Colonic mucosa (tissue), 4 donors: ENCODE measurements around the gene CRB2. TPM values are rescaled to one million over a fixed set of nuclear protein-coding genes. Genes with fewer than 3 reads are reported as not detected.

Experiments
- DNase-seq: peaks from one replicate; pipeline ENCODE4 v3.0.0-alpha.2; 2020
- H3K27ac ChIP-seq: fragments of 200-600 bp; one replicate; pipeline ENCODE4 v1.8.0; 2021
- H3K27me3 ChIP-seq: fragments of 200-600 bp; one replicate; pipeline ENCODE4 v1.8.0; 2021
- H3K36me3 ChIP-seq: fragments of 200-600 bp; one replicate; pipeline ENCODE4 v1.8.0; 2021
- H3K4me1 ChIP-seq: fragments of 200-600 bp; one replicate; pipeline ENCODE4 v1.8.0; 2021; ENCODE audit warnings: mild to moderate bottlenecking
- H3K4me3 ChIP-seq: fragments of 200-600 bp; one replicate; pipeline ENCODE4 v1.8.0; 2021
- H3K9ac ChIP-seq, 2 donors: one replicate each; pipeline ENCODE4 v1.7.0; 2013; ENCODE audit warnings: control low read depth in 2 of 2, low read depth in 2 of 2, low read length in 2 of 2
- H3K9me3 ChIP-seq: fragments of 200-600 bp; one replicate; pipeline ENCODE4 v1.8.0; 2021
- intact Hi-C: fragments of 100-400 bp; cut with DNase I; formaldehyde crosslinking; loops from one replicate; pipeline ENCODE4 v1.14.1; 2022
- total RNA-seq, 2 donors: library from RNA; stranded (reverse); fragmentation: NEBNext Ultra II Directional in 1 of 2; extraction: Animal tissue kit (Norgen Biotek cat#: 25700) in 1 of 2; gene quantifications; one replicate each; pipeline ENCODE4 v1.2.1, GENCODE V29; 2021
- TF ChIP-seq, protein P1 (sequence below): fragments of 200-600 bp; IDR thresholded peaks from one replicate; pipeline ENCODE4 v1.8.0; 2022; ENCODE audit warnings: antibody characterized with exemption, mild to moderate bottlenecking
- donor health status: healthy.
- donor health status: DM: no; HTN: no; CAD: no.
- donor health status: DM: no; HTN: no; CAD: no.

CRB2 gene
- total RNA-seq, 2 donors from 2014 or later: 0.69 to 2.4 TPM

DNA sequence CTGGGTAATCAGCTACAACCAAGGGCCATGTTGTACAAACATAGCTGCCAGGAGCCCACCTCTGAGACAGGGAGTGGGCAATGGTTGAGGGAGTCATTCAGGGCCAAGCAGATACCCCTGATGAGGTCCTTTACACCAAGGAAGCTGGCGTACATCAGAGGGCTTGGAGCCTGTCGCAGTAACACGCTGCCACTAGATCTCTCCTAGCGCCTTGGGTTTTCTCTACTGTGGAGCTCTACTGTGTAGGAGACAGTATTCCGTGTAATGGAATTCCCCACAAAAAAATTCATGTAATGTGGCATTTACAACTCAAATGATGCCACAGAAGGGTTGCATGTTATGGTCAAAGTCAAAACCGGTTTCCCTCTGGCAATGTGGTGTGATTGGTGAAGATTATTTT lies 41.4 kb upstream of the CRB2 start:
- no peaks in the 10 kb centered on the region for H3K36me3 ChIP-seq
- no peak for DNase-seq
- no peaks in the 10 kb centered on the region for H3K27me3 ChIP-seq
- intact Hi-C loops: no loop called here
- H3K27ac ChIP-seq: no peak overlapping the region
- no peaks in the 10 kb centered on the region for H3K4me1 ChIP-seq
- no peak overlapping the region for H3K9ac ChIP-seq
- TF ChIP-seq, protein P1, sequence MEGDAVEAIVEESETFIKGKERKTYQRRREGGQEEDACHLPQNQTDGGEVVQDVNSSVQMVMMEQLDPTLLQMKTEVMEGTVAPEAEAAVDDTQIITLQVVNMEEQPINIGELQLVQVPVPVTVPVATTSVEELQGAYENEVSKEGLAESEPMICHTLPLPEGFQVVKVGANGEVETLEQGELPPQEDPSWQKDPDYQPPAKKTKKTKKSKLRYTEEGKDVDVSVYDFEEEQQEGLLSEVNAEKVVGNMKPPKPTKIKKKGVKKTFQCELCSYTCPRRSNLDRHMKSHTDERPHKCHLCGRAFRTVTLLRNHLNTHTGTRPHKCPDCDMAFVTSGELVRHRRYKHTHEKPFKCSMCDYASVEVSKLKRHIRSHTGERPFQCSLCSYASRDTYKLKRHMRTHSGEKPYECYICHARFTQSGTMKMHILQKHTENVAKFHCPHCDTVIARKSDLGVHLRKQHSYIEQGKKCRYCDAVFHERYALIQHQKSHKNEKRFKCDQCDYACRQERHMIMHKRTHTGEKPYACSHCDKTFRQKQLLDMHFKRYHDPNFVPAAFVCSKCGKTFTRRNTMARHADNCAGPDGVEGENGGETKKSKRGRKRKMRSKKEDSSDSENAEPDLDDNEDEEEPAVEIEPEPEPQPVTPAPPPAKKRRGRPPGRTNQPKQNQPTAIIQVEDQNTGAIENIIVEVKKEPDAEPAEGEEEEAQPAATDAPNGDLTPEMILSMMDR: no peak
- H3K4me3 ChIP-seq: no peak overlapping the region
- H3K9me3 ChIP-seq: no peaks in the 10 kb centered on the region

DNA sequence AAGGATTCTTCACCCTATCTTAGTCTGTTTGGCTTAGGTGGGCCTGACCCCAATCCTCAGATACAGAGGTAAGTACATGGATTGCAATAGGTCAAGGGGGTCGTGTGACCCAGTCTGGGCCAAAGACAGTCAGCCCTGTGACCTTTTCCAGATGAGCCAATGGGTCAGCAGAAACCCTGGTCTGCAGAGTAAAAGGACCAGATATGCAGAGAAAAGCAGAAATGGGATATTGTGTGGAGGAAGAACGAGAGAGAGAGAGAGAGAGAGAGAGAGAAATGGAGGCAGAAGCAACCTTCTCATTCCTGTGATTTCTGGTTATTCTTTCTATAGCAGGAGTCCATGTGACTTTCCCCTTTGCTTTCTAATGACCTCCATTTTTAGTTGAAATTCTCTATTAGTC lies 40.4 kb upstream of the CRB2 start:
- no peaks in the 10 kb centered on the region for H3K36me3 ChIP-seq
- no peaks in the 10 kb centered on the region for H3K4me1 ChIP-seq
- no peaks in the 10 kb centered on the region for H3K9me3 ChIP-seq
- no peak overlapping the region for H3K9ac ChIP-seq
- no peak overlapping the region for H3K4me3 ChIP-seq
- intact Hi-C loops: no loop called here
- TF ChIP-seq, protein P1: no peak
- H3K27ac ChIP-seq: no peak overlapping the region
- DNase-seq: no peak
- H3K27me3 ChIP-seq: no peaks in the 10 kb centered on the region

DNA sequence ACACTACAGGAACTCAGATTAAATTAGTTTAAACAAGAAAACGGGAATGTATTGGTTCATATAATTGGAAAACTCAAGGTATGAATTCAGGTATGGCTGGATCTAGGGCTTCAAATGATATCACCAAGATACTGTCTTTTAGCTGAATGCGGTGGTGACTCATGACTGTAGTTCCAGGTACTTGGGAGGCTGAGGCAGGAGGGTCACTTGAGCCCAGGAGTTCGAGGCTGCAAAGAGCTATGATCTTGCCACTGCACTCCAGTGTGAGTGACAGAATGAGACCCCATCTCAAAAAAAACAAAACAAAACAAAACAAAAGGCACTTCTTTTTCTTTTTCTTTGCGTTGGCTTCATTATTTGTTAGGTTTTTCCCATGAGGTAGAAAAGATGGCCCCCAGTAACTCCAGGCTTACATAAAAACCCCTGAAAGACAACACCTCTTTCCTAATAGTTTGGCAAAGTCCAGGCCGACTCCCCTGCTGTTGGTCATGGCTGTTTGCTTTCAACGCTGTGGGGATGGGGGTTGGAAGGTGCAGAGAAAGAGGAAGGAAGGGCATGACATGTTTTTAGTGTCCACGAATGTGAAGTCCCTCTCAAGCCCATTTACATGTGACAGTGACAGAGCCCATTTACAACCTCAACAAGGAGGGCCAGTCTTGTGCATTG lies 39.8 kb upstream of the CRB2 start:
- TF ChIP-seq, protein P1: no peak
- no peaks in the 10 kb centered on the region for H3K27me3 ChIP-seq
- H3K27ac ChIP-seq: no peak overlapping the region
- no peaks in the 10 kb centered on the region for H3K36me3 ChIP-seq
- intact Hi-C loops: no loop called here
- no peak for DNase-seq
- no peaks in the 10 kb centered on the region for H3K4me1 ChIP-seq
- H3K9ac ChIP-seq: no peak overlapping the region
- no peaks in the 10 kb centered on the region for H3K9me3 ChIP-seq
- H3K4me3 ChIP-seq: no peak overlapping the region

DNA sequence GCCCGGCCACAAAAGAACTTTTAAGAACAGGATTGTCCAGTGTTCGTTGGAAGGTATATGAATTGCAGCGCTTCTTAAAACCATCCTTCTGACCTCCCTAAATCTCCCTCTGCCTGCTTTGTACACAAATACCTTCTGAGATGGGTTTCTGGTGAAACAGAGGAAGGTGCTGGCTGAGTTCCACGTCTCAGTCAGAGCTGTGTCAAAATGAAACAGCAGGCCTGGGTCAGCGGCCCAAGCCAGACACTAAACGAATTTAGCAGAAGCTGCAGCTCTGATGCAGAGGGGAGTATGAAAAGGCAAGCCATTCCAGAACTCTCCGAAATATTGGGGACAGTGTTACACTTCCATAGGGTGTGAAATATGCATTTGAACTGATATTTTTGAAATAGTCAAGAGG lies 37.8 kb upstream of the CRB2 start:
- no peak overlapping the region for H3K4me3 ChIP-seq
- intact Hi-C loops: no loop called here
- H3K27ac ChIP-seq: no peak overlapping the region
- H3K27me3 ChIP-seq: no peaks in the 10 kb centered on the region
- TF ChIP-seq, protein P1: no peak
- DNase-seq: no peak
- no peak overlapping the region for H3K9ac ChIP-seq
- no peaks in the 10 kb centered on the region for H3K36me3 ChIP-seq
- no peaks in the 10 kb centered on the region for H3K4me1 ChIP-seq
- no peaks in the 10 kb centered on the region for H3K9me3 ChIP-seq

DNA sequence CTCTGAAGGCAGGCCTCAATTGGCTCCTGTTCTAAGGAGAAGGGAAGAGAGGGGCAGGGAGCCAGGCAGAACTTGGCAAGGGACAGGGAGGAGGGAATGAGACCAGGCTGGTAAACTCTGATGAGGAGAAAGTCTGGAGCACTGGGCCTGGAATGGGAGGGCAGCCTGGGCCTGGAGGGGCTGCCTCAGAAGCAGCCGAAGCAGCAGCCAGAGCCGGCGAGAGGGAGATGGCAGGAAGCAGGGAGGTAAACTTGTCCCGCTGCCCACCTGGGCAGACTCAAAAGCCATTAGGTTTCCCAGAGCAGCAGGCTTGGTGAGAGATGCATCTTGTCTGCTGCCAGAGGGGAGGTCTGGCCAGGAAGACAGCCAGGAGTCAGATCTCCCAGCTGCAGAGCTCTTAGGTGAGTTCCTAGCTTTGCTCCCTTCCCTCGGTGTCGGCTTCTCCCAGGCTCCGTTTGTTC lies 37.0 kb upstream of the CRB2 start:
- Histone ChIP-seq H3K27ac (no peak overlapping the region), H3K9ac (no peak overlapping the region), H3K9me3 (no peaks in the 10 kb centered on the region), H3K27me3 (no peaks in the 10 kb centered on the region), H3K4me3 (no peak overlapping the region), H3K4me1 (no peaks in the 10 kb centered on the region), H3K36me3 (no peaks in the 10 kb centered on the region)
- TF ChIP-seq, protein P1: no peak
- no peak for DNase-seq
- intact Hi-C loops: no loop called here
